ENCODE measurements around the gene U2SURP.

Gene U2SURP

DNA sequence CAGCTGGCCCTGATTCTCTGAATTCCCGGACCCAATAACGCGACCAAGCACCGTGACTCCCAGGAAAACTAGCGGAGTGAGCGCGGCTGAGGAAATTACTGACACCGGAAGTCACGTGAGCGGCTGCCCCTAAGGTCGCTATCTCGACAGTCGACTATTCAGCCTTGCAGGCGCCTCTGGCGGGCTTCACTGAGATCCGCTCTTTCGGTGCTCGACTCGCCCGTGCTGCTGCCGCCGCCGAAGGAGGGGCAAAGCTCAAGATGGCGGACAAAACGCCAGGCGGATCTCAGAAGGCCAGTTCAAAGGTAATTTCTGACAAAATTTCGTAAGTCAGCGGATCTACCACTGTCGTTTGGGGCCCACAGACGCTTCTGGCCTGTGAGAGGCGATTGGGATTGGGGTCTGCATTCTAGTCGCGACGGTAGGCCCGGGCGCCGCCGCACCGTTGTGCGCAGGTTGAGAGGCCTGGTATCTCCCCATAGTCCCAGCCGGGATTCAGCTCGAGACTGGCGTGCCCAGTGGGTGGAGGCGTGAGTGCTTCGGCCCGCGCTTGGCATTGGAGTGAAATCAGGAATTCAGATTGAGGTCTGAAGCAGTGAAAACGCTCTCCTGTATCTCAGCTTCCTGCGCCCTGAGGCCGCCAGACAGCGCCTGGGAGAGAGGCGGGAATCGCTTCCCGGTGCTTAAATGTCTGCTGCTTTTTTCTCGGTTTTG lies at the start of gene U2SURP:
Gene U2SURP (plus strand): TSS at position 202 of the 714 bp plus-strand sequence. CDS start 59 bp downstream, at position 261.
- peaks cover 37% of the 10 kb centered on the region for H3K79me2 ChIP-seq
- peaks cover 3% of the 10 kb centered on the region for H3K4me1 ChIP-seq
- H3K27ac ChIP-seq, result peak within 1 kb of the TSS; percentile 93
- peak within 1 kb of the TSS; percentile 99 for H2AFZ ChIP-seq
- H3K4me3 ChIP-seq (ENCODE audit: low read depth, low read length), result peak within 1 kb of the TSS; percentile 92
- TF ChIP-seq, protein P1, sequence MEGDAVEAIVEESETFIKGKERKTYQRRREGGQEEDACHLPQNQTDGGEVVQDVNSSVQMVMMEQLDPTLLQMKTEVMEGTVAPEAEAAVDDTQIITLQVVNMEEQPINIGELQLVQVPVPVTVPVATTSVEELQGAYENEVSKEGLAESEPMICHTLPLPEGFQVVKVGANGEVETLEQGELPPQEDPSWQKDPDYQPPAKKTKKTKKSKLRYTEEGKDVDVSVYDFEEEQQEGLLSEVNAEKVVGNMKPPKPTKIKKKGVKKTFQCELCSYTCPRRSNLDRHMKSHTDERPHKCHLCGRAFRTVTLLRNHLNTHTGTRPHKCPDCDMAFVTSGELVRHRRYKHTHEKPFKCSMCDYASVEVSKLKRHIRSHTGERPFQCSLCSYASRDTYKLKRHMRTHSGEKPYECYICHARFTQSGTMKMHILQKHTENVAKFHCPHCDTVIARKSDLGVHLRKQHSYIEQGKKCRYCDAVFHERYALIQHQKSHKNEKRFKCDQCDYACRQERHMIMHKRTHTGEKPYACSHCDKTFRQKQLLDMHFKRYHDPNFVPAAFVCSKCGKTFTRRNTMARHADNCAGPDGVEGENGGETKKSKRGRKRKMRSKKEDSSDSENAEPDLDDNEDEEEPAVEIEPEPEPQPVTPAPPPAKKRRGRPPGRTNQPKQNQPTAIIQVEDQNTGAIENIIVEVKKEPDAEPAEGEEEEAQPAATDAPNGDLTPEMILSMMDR (IDR thresholded peaks at IDR 0.05), result no peak
- H3K9me3 ChIP-seq (ENCODE audit: control insufficient read depth, low read length), result no peaks in the 10 kb centered on the region
- H3K9ac ChIP-seq, result peak within 1 kb of the TSS; percentile 91
- H3K27me3 ChIP-seq (ENCODE audit: control insufficient read depth, insufficient read depth, low read length), result no peaks in the 10 kb centered on the region
- H3K36me3 ChIP-seq (ENCODE audit: control insufficient read depth, insufficient read depth, low read length), result no peaks in the 10 kb centered on the region
- H3K4me2 ChIP-seq (ENCODE audit: low read length), result peak within 1 kb of the TSS; percentile 85

DNA sequence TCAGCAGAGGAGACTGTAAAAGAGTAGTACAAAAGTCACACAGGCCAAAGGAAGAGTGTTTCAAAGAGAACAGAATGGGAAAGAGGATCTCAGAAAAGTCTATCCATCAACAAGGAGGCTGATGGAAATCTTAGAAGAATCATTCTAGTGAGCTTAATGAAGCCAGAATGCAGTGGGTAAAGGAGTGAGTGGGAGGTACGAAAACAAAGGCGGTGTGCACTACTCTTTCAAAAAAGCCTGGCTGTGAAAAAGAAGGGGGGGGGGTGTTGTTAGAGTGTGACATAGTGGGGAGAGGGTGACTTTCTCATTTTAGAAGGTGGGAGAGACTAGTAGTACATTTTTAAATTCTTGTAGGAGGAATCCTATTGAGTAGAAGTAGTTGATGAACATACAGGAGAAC lies 49.6 kb upstream of the U2SURP start:
- H3K4me2 ChIP-seq (ENCODE audit: low read length), result no peak overlapping the region
- H3K4me3 ChIP-seq (ENCODE audit: low read depth, low read length), result no peak overlapping the region
- TF ChIP-seq, protein P1 (IDR thresholded peaks at IDR 0.05), result no peak
- no peaks in the 10 kb centered on the region for H3K4me1 ChIP-seq
- H3K27ac ChIP-seq, result no peak overlapping the region
- H3K9ac ChIP-seq, result no peak overlapping the region
- no peak overlapping the region for H2AFZ ChIP-seq
- H3K9me3 ChIP-seq (ENCODE audit: control insufficient read depth, low read length), result no peaks in the 10 kb centered on the region
- no peaks in the 10 kb centered on the region for H3K36me3 ChIP-seq (ENCODE audit: control insufficient read depth, insufficient read depth, low read length)
- no peaks in the 10 kb centered on the region for H3K27me3 ChIP-seq (ENCODE audit: control insufficient read depth, insufficient read depth, low read length)
- no peaks in the 10 kb centered on the region for H3K79me2 ChIP-seq

DNA sequence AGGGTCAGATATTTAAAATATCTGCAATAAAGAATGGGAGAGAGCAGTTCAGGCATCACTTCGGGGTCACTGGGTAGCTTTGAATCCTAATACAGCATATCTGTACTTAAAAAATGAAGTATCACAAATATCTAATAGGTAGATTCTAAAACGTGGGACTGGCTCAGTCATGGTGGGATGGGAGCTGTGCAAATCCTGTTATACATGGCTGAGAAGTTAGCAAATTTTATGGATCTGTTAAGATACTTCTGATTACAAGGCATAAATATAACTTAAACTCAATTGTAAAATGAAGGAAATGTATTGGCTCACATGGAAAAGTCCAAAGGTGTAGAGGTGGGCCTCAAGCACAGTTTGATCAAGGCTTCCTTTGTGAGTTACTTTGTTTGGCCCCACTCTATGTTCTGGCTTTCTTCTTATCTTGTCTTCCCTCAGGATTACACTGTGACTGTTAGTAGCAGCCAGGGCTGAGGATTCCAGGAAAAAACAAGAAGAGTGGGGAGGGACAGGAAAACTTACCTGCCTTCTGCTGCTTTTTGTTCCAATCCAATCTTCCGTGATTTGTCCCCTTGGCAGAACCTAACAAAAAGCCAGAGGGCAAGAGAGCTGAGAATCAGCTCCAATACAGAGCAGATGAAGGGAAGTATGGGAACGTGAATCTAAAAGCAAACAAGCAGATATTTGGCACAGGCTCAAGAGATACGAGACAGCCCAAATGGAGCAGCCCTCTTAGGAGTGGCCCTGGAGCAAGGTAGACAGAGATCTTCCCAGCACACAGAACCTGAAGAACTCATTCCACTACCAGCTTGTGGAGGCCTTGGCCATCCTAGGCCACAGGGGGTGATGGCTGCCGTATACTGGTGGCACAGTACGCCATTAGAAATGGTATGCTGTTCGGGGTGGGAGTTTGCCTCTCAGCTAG lies 48.8 kb upstream of the U2SURP start:
- TF ChIP-seq, protein P1 (IDR thresholded peaks at IDR 0.05), result no peak

DNA sequence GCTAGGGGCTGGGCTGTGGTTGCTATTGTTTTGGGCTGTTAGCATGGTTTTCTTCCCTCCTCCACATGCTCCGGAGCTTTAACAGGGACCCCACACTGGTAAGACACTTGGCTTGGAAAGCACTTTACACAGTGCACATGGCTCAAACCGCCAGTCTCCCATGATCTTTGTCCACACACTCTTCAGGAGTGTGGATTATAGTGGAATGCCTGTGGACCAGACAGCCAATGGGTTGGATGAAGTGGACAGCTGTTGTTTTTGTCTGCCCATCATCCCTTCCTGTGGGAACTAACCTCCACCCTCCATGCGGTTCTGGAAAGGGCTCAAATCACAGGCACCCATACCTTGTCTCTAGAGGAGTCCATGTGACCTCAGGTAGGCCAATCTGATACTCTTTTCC lies 47.9 kb upstream of the U2SURP start:
- Histone ChIP-seq H3K79me2 (no peaks in the 10 kb centered on the region), H3K36me3 (ENCODE audit: control insufficient read depth, insufficient read depth, low read length) (no peaks in the 10 kb centered on the region), H3K27me3 (ENCODE audit: control insufficient read depth, insufficient read depth, low read length) (no peaks in the 10 kb centered on the region), H3K4me2 (ENCODE audit: low read length) (no peak overlapping the region), H3K27ac (no peak overlapping the region), H3K9ac (no peak overlapping the region), H2AFZ (no peak overlapping the region), H3K4me3 (ENCODE audit: low read depth, low read length) (no peak overlapping the region), H3K4me1 (no peaks in the 10 kb centered on the region), H3K9me3 (ENCODE audit: control insufficient read depth, low read length) (no peaks in the 10 kb centered on the region)
- TF ChIP-seq, protein P1 (IDR thresholded peaks at IDR 0.05), result no peak

More for the DNA sequence above, 48.8 kb upstream of the U2SURP start:
- no peak overlapping the region for H3K4me2 ChIP-seq (ENCODE audit: low read length)
- no peaks in the 10 kb centered on the region for H3K27me3 ChIP-seq (ENCODE audit: control insufficient read depth, insufficient read depth, low read length)
- H3K4me3 ChIP-seq (ENCODE audit: low read depth, low read length), result no peak overlapping the region
- no peaks in the 10 kb centered on the region for H3K79me2 ChIP-seq
- no peaks in the 10 kb centered on the region for H3K36me3 ChIP-seq (ENCODE audit: control insufficient read depth, insufficient read depth, low read length)
- H3K27ac ChIP-seq, result no peak overlapping the region
- no peak overlapping the region for H2AFZ ChIP-seq
- no peaks in the 10 kb centered on the region for H3K4me1 ChIP-seq
- no peak overlapping the region for H3K9ac ChIP-seq
- H3K9me3 ChIP-seq (ENCODE audit: control insufficient read depth, low read length), result no peaks in the 10 kb centered on the region

Measured in parathyroid adenoma (tissue), 2 donors.